ENCODE results near the gene C1QTNF6.

DNA sequence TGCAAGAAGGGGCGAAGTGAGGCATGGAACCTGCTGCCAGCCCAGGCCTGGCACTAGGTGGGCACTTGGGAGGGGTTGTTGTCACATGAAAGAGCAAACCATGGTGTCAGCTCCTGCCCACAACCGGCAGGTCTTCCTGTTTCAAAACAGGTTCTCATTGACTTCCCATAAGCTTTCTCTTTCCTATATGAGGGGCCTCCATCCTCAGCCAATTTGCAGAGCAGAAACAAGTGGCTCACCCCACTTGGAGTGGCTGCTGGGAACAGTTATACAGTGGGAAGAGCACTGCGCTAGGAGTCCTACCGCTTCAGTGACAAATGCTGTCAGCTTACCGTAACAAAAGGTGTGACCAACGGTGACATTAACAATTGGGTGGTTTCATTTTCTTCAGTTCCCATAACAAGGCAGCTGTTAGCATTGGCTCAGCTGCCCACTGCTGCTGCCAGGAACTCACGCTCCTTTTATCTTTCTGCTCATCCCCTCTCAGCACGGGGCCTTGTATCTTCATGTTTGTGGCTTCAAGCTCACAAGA is 34.5 kb upstream of the C1QTNF6 start:
- TF ChIP-seq, protein P1, sequence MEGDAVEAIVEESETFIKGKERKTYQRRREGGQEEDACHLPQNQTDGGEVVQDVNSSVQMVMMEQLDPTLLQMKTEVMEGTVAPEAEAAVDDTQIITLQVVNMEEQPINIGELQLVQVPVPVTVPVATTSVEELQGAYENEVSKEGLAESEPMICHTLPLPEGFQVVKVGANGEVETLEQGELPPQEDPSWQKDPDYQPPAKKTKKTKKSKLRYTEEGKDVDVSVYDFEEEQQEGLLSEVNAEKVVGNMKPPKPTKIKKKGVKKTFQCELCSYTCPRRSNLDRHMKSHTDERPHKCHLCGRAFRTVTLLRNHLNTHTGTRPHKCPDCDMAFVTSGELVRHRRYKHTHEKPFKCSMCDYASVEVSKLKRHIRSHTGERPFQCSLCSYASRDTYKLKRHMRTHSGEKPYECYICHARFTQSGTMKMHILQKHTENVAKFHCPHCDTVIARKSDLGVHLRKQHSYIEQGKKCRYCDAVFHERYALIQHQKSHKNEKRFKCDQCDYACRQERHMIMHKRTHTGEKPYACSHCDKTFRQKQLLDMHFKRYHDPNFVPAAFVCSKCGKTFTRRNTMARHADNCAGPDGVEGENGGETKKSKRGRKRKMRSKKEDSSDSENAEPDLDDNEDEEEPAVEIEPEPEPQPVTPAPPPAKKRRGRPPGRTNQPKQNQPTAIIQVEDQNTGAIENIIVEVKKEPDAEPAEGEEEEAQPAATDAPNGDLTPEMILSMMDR (IDR thresholded peaks at IDR 0.05): no peak
- TF ChIP-seq POLR2A (IDR thresholded peaks at IDR 0.05): no peak

Measured in adrenal gland (tissue), 5 donors.